Astrocyte of the cerebellum (primary cell): ENCODE data around the gene ROBO2.

ENCODE experiments used
- DNase-seq: peaks from one replicate; pipeline ENCODE4 v3.0.0-alpha.2; 2011; ENCODE audit warnings: low read depth
- H3K4me3 ChIP-seq: 2 replicates; pipeline ENCODE4 v1.5.1; 2011; ENCODE audit warnings: mild to moderate bottlenecking, low read depth, low read length, moderate library complexity
- CTCF ChIP-seq: IDR thresholded peaks from 2 replicates; pipeline ENCODE4 v1.5.1; 2012; ENCODE audit warnings: low read length, low read depth, moderate library complexity, mild to moderate bottlenecking; ENCODE audit errors: missing control alignments
- in situ Hi-C: cut with HindIII; loops from 2 replicates; pipeline ENCODE4 v1.10.0; 2017; ENCODE audit warnings: low sequenced_read_pairs

Gene ROBO2

GRCh38 chr3:77281721-77282120, 241.8 kb downstream of the ROBO2 start:
- TF ChIP-seq CTCF: no peak
- DNase-seq: no peak
- in situ Hi-C loops: no loop called here
- no peak overlapping the region for H3K4me3 ChIP-seq

- in situ Hi-C loops: no loop called here
- DNase-seq: no peak
- no peak for TF ChIP-seq CTCF
Observed at GRCh38 chr3:77283108-77283507, 243.2 kb downstream of the ROBO2 start.

GRCh38 chr3:77288348-77288747, 248.4 kb downstream of the ROBO2 start:
- in situ Hi-C loops: no loop called here
- no peak overlapping the region for H3K4me3 ChIP-seq
- TF ChIP-seq CTCF: no peak
- DNase-seq: no peak

More at GRCh38 chr3:77283108-77283507, 243.2 kb downstream of the ROBO2 start:
- no peak overlapping the region for H3K4me3 ChIP-seq

- DNase-seq: no peak
- H3K4me3 ChIP-seq: no peak overlapping the region
- no peak for TF ChIP-seq CTCF
- in situ Hi-C loops: no loop called here
Observed at GRCh38 chr3:77296527-77296926, 256.6 kb downstream of the ROBO2 start.

GRCh38 chr3:77298417-77298816, 258.5 kb downstream of the ROBO2 start:
- no peak for DNase-seq
- no peak overlapping the region for H3K4me3 ChIP-seq
- in situ Hi-C loops: no loop called here
- no peak for TF ChIP-seq CTCF

- no peak for TF ChIP-seq CTCF
- in situ Hi-C loops: no loop called here
- no peak overlapping the region for H3K4me3 ChIP-seq
- no peak for DNase-seq
Observed at GRCh38 chr3:77303955-77304699, 264.2 kb downstream of the ROBO2 start.
